HCT116 (cell line): ENCODE measurements around the gene MTCP1. TPM values are rescaled to one million over a fixed set of nuclear protein-coding genes. Genes with fewer than 3 reads are reported as not detected.

Experiments used
- ATAC-seq: fragments of 200-7000 bp; cut with Tn5 transposase; 2 replicates; pipeline ENCODE4 v1.9.1; 2020; ENCODE audit warnings: mild to moderate bottlenecking, moderate library complexity
- BruUV-seq: library from RNA; stranded (reverse); fragments of 400-500 nt; replicated peaks from 2 replicates; lab custom pipeline; 2021; lab: Mats Ljungman, UMichigan
- CTCF ChIA-PET: fragments of 300-600 bp; sonication (Branson Sonifier 250); formaldehyde crosslinking; loops from one replicate; lab custom pipeline; 2021; ENCODE audit warnings: antibody characterized with exemption; lab: Charles Lee
- POLR2A ChIA-PET: fragments of 300-600, 350-600 bp; sonication (Branson Sonifier 250); formaldehyde crosslinking; loops from one replicate; lab custom pipeline; 2021; ENCODE audit warnings: antibody characterized with exemption; lab: Charles Lee
- RAD21 ChIA-PET, 2 experiments: fragments of 300-600 bp; sonication (Branson Sonifier 250); formaldehyde crosslinking; loops; one replicate each; lab custom pipeline; 2023; ENCODE audit warnings: low total read pairs in 2 of 2; ENCODE audit not compliant: uncharacterized antibody in 2 of 2, unreplicated experiment in 2 of 2, low non-redundant PET in 1 of 2; lab: Charles Lee
- DNase-seq: peaks from one replicate; pipeline ENCODE4 v3.0.0-alpha.2; 2010; ENCODE audit warnings: low read depth, low spot score
- H2AFZ ChIP-seq: fragments of 200-600 bp; shearing (Covaris generic), sonication (generic); 2 replicates; pipeline ENCODE4 v1.6.1; 2017; ENCODE audit warnings: low read depth, mixed run types, mixed read lengths, antibody characterized with exemption, low read length; ENCODE audit not compliant: poor library complexity, severe bottlenecking
- H3K27ac ChIP-seq: 2 replicates; pipeline ENCODE4 v1.5.1; 2012; ENCODE audit warnings: low read depth, low read length
- H3K27me3 ChIP-seq: fragments of 200-600 bp; sonication (generic); 2 replicates; pipeline ENCODE4 v1.6.1; 2016; ENCODE audit warnings: mixed run types, low read length, mixed read lengths; ENCODE audit not compliant: insufficient read depth
- H3K36me3 ChIP-seq, 2 experiments: fragments of 200-500 bp in 1 of 2; fragments of 200-600 bp in 1 of 2; sonication (Bioruptor generic) in 1 of 2; sonication (generic) in 1 of 2; 2 replicates each; pipeline versions ENCODE4 v1.5.1 to v1.6.1; 2014 to 2016; ENCODE audit warnings: low read length in 2 of 2, inconsistent platforms in 1 of 2, mixed read lengths in 1 of 2, mixed run types in 1 of 2; ENCODE audit not compliant: insufficient read depth in 2 of 2, control insufficient read depth in 1 of 2
- H3K4me1 ChIP-seq, 2 experiments: fragments of 200-600 bp in 1 of 2; sonication (generic) in 1 of 2; 2 replicates each; pipeline versions ENCODE4 v1.5.1 to v1.6.1; 2012 to 2017; ENCODE audit warnings: low read length in 2 of 2, inconsistent platforms in 1 of 2, mild to moderate bottlenecking in 1 of 2, mixed read lengths in 1 of 2, mixed run types in 1 of 2, moderate library complexity in 1 of 2; ENCODE audit not compliant: insufficient read depth in 2 of 2, control insufficient read depth in 1 of 2
- H3K4me2 ChIP-seq: fragments of 200-600 bp; sonication (generic); 2 replicates; pipeline ENCODE4 v1.6.1; 2017; ENCODE audit warnings: mixed run types, low read length, mixed read lengths
- H3K4me3 ChIP-seq, 2 experiments: fragments of 200-600 bp in 1 of 2; sonication (generic) in 1 of 2; replicated peaks in 1 of 2; 2 replicates each; pipeline ENCODE4 v1.5.1; 2011 to 2016; ENCODE audit warnings: low read length in 2 of 2, control low read depth in 1 of 2, low read depth in 1 of 2, mild to moderate bottlenecking in 1 of 2, mixed read lengths in 1 of 2, mixed run types in 1 of 2
- H3K79me2 ChIP-seq: fragments of 200-600 bp; sonication (generic); 2 replicates; pipeline ENCODE4 v1.6.1; 2017; ENCODE audit warnings: mild to moderate bottlenecking, mixed run types, low read length, moderate library complexity, mixed read lengths; ENCODE audit not compliant: insufficient read depth
- H3K9ac ChIP-seq: fragments of 200-600 bp; sonication (generic); 2 replicates; pipeline ENCODE4 v1.6.1; 2016; ENCODE audit warnings: low read length, mixed read lengths
- H3K9me2 ChIP-seq: fragments of 200-600 bp; sonication (generic), shearing (Covaris generic); 2 replicates; pipeline ENCODE4 v1.6.1; 2017; ENCODE audit warnings: mixed run types, mild to moderate bottlenecking, moderate library complexity; ENCODE audit not compliant: insufficient read depth
- H3K9me3 ChIP-seq, 2 experiments: fragments of 200-500 bp in 1 of 2; fragments of 200-600 bp in 1 of 2; sonication (Bioruptor generic) in 1 of 2; sonication (generic) in 1 of 2; 2 replicates each; pipeline ENCODE4 v1.6.1; 2014 to 2017; ENCODE audit warnings: low read length in 2 of 2, mixed read lengths in 2 of 2, inconsistent platforms in 1 of 2, low read depth in 1 of 2, mild to moderate bottlenecking in 1 of 2, mixed run types in 1 of 2, moderate library complexity in 1 of 2; ENCODE audit not compliant: control insufficient read depth in 1 of 2, insufficient read depth in 1 of 2
- H4K20me1 ChIP-seq: fragments of 200-600 bp; sonication (generic), shearing (Covaris generic); 2 replicates; pipeline ENCODE4 v1.6.1; 2017; ENCODE audit warnings: mixed run types, mild to moderate bottlenecking, moderate library complexity; ENCODE audit not compliant: insufficient read depth
- CEBPB ChIP-seq: IDR thresholded peaks from 2 replicates; pipeline ENCODE4 v1.6.1; 2012; ENCODE audit warnings: low read depth
- EGR1 ChIP-seq: IDR thresholded peaks from 2 replicates; pipeline ENCODE4 v1.6.1; 2012; ENCODE audit warnings: low read depth
- FOSL1 ChIP-seq: IDR thresholded peaks from 2 replicates; pipeline ENCODE4 v1.6.1; 2012; ENCODE audit warnings: low read depth
- POLR2A ChIP-seq: IDR thresholded peaks from 2 replicates; pipeline ENCODE4 v1.7.0; 2011; ENCODE audit warnings: borderline replicate concordance; ENCODE audit not compliant: insufficient read depth, insufficient read length; ENCODE audit errors: extremely low read depth
- POLR2AphosphoS5 ChIP-seq: IDR thresholded peaks from 2 replicates; pipeline ENCODE4 v1.6.1; 2011; ENCODE audit warnings: mild to moderate bottlenecking, low read depth, low read length, moderate library complexity
- RAD21 ChIP-seq: IDR thresholded peaks from 2 replicates; pipeline ENCODE4 v1.6.1; 2012; ENCODE audit warnings: low read depth, mild to moderate bottlenecking
- SIN3A ChIP-seq: IDR thresholded peaks from 2 replicates; pipeline ENCODE4 v1.6.1; 2012; ENCODE audit warnings: low read depth
- TCF7L2 ChIP-seq: IDR thresholded peaks from 2 replicates; pipeline ENCODE4 v1.7.0; 2011; ENCODE audit warnings: borderline replicate concordance, inconsistent platforms; ENCODE audit not compliant: insufficient read depth, insufficient read length; ENCODE audit errors: extremely low read depth
- YY1 ChIP-seq: IDR thresholded peaks from 2 replicates; pipeline ENCODE4 v1.6.1; 2011; ENCODE audit warnings: low read length, low read depth, moderate library complexity, mild to moderate bottlenecking; ENCODE audit not compliant: insufficient replicate concordance; ENCODE audit errors: extremely low read depth
- ZFX ChIP-seq: fragments of 450-650 bp; IDR thresholded peaks from 2 replicates; pipeline ENCODE4 v1.6.1; 2017
- intact Hi-C: fragments of 100-400 bp; cut with micrococcal nuclease; formaldehyde crosslinking; loops from 2 replicates; pipeline ENCODE4 v1.10.0; 2022
- total RNA-seq: library from RNA; stranded (reverse); gene quantifications from one replicate; pipeline ENCODE4 v1.2.1, GENCODE V29; 2021; ENCODE audit not compliant: unreplicated experiment
- TF ChIP-seq, protein P1 (sequence below): IDR thresholded peaks from 2 replicates; pipeline ENCODE4 v1.6.1; 2012
- TF ChIP-seq, protein P2 (sequence below): IDR thresholded peaks from 2 replicates; pipeline ENCODE4 v1.6.1; 2011; ENCODE audit warnings: mild to moderate bottlenecking, low read length, moderate library complexity; ENCODE audit not compliant: insufficient replicate concordance; ENCODE audit errors: extremely low read depth
- TF ChIP-seq, protein P3 (sequence below), 3 experiments: fragments of 200-600 bp in 1 of 3; sonication (generic) in 1 of 3; IDR thresholded peaks in 2 of 3; conservative IDR thresholded peaks in 1 of 3; 2 replicates each; pipeline ENCODE4 v1.5.1; 2012 to 2017; ENCODE audit warnings: low read depth in 2 of 3, low read length in 2 of 3, antibody characterized with exemption in 1 of 3, borderline replicate concordance in 1 of 3, control low read depth in 1 of 3, mild to moderate bottlenecking in 1 of 3, mixed read lengths in 1 of 3, mixed run types in 1 of 3, moderate library complexity in 1 of 3; ENCODE audit not compliant: insufficient read depth in 1 of 3

MTCP1 gene
- total RNA-seq, 1 experiment from 2014 or later = 10.7 TPM

DNA sequence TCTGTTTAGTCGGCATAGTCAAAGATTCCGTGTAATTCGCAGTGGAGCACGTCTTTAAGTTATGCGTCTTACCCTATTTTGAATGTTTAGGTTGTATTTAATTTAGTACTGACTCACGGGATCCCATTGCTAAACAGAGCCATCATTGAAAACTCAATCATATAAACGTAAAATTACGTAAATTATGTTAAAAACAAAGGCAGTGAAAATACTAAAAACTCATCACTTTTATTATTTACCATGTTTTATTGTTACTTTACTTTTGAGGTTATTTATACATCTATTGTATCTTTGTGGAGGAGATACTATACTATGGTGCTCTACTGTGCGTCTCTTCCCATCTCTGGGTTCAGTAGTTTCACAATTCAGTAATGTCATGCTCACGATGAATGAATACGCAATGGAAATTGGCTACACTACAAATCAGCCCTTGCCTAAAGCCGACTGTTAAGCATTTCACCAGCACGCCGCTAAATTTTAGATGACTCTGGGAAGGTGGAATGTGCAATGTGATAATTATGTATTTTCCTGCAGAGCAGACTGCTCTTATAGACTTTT is 43.3 kb downstream of the MTCP1 start:
- H3K27ac ChIP-seq = peak overlapping the region; percentile 95

DNA sequence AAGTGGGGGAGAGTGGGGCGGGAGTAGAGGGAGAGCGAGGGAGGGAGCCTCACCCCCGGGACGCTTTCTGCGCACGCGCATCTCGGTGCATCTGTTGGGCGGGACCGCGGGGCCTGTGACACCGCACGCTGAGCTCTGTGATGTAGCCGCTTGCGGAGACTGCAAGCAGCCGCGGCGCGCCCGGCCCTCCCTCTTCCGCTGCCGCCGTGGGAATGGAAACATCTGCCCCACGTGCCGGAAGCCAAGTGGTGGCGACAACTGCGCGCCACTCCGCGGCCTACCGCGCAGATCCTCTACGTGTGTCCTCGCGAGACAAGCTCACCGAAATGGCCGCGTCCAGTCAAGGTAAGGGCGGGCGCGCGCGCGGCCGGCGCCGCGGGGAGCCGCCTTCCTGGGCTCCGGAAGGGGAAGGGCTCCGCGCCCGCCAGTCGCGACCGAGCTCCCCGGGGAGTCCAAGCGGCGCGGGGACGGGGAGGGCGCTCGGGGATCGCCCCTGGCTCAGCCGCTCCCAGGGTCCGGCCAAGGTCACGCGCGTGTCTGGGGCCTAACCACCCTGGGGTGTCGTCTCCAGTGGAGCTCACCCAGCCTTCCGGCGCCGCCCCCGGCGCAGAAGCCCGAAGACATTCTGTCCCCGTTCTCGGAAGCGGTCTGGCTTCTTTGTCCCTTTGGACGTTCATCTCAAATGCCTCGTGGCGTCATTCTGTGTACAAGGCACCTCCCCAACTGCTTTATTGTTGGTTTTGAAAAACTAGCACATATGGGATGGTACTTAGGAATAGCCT is 44.0 kb downstream of the MTCP1 start, which contains the start of gene FUNDC2:
Gene FUNDC2, plus strand, starts transcription at position 118 of the 782 bp plus-strand sequence. Its CDS starts 95 bp downstream, at position 213.
- RAD21 ChIA-PET = no interaction called here
- DNase-seq = peak; percentile 86
- peak; percentile 88 for ATAC-seq
- CTCF ChIA-PET = interaction anchor here (0.7 to 1.0 kb wide), 2 partner anchors 30 to 109 kb away, joined by 3 read pairs; no protein-coding TSS in a partner anchor
- Histone ChIP-seq H3K9me3 (no peaks in the 10 kb centered on the region), H3K4me1 (peaks cover 8 to 19% of the 10 kb centered on the region in 2 experiments), H3K4me2 (peak within 1 kb of the TSS; percentile 78), H2AFZ (no peak within 1 kb of the TSS), H4K20me1 (no peaks in the 10 kb centered on the region), H3K27ac (peak within 1 kb of the TSS; percentile 95), H3K9ac (peak within 1 kb of the TSS; percentile 80), H3K27me3 (no peaks in the 10 kb centered on the region), H3K9me2 (no peaks in the 10 kb centered on the region), H3K79me2 (peaks cover 13% of the 10 kb centered on the region; the same call in 1 of the 2 replicates), H3K36me3 (no peaks in the 10 kb centered on the region), H3K4me3 (peak within 1 kb of the TSS; percentile 69 to 70)
- no TSS peak for BruUV-seq
- intact Hi-C loops = loop anchor here (2.0 kb wide), 1 partner anchor 44 kb away; the partner anchor contains the start of genes BRCC3, CMC4 and MTCP1
- POLR2A ChIA-PET = interaction anchor here (1.0 to 1.4 kb wide), 2 partner anchors 10 to 36 kb away, joined by 3 to 6 read pairs; no protein-coding TSS in a partner anchor
- TF ChIP-seq, protein P1, sequence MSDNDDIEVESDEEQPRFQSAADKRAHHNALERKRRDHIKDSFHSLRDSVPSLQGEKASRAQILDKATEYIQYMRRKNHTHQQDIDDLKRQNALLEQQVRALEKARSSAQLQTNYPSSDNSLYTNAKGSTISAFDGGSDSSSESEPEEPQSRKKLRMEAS = peak; percentile 91
- no peak for TF ChIP-seq CEBPB
- no peak for TF ChIP-seq FOSL1
- TF ChIP-seq EGR1 = no peak
- TF ChIP-seq, protein P2, sequence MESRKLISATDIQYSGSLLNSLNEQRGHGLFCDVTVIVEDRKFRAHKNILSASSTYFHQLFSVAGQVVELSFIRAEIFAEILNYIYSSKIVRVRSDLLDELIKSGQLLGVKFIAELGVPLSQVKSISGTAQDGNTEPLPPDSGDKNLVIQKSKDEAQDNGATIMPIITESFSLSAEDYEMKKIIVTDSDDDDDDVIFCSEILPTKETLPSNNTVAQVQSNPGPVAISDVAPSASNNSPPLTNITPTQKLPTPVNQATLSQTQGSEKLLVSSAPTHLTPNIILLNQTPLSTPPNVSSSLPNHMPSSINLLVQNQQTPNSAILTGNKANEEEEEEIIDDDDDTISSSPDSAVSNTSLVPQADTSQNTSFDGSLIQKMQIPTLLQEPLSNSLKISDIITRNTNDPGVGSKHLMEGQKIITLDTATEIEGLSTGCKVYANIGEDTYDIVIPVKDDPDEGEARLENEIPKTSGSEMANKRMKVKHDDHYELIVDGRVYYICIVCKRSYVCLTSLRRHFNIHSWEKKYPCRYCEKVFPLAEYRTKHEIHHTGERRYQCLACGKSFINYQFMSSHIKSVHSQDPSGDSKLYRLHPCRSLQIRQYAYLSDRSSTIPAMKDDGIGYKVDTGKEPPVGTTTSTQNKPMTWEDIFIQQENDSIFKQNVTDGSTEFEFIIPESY = peak; percentile 90
- TF ChIP-seq, protein P3, sequence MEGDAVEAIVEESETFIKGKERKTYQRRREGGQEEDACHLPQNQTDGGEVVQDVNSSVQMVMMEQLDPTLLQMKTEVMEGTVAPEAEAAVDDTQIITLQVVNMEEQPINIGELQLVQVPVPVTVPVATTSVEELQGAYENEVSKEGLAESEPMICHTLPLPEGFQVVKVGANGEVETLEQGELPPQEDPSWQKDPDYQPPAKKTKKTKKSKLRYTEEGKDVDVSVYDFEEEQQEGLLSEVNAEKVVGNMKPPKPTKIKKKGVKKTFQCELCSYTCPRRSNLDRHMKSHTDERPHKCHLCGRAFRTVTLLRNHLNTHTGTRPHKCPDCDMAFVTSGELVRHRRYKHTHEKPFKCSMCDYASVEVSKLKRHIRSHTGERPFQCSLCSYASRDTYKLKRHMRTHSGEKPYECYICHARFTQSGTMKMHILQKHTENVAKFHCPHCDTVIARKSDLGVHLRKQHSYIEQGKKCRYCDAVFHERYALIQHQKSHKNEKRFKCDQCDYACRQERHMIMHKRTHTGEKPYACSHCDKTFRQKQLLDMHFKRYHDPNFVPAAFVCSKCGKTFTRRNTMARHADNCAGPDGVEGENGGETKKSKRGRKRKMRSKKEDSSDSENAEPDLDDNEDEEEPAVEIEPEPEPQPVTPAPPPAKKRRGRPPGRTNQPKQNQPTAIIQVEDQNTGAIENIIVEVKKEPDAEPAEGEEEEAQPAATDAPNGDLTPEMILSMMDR (IDR thresholded peaks at IDR 0.05 in 2 of 3, conservative IDR thresholded peaks at IDR 0.05 in 1 of 3; ENCODE audit: borderline replicate concordance in 1 of 3, insufficient read depth in 1 of 3, low read depth in 2 of 3, low read length in 2 of 3) = no peak
- TF ChIP-seq POLR2A = peak; percentile 58
- peak; percentile 94 for TF ChIP-seq TCF7L2
- TF ChIP-seq POLR2AphosphoS5 = peak; percentile 81
- no peak for TF ChIP-seq RAD21
- TF ChIP-seq YY1 = peak; percentile 84
- peak; percentile 47; the same call in 1 of the 2 replicates for TF ChIP-seq ZFX

More for the DNA sequence above, 43.3 kb downstream of the MTCP1 start:
- no peaks in the 10 kb centered on the region for H3K9me3 ChIP-seq
- peaks cover 8 to 19% of the 10 kb centered on the region in 2 experiments for H3K4me1 ChIP-seq
- peak overlapping the region; percentile 69 to 70 for H3K4me3 ChIP-seq
- H3K27me3 ChIP-seq = no peaks in the 10 kb centered on the region
- intact Hi-C loops = loop anchor here (2.0 kb wide), 1 partner anchor 43 kb away; the partner anchor contains the start of genes BRCC3, CMC4 and MTCP1
- H3K4me2 ChIP-seq = peak overlapping the region; percentile 78
- H3K36me3 ChIP-seq = no peaks in the 10 kb centered on the region
- TF ChIP-seq CEBPB (no peak), SIN3A (0 out of 2 replicates have a peak, but pooled peaks have one; percentile 12)
- POLR2A ChIA-PET = interaction anchor here (1.4 kb wide), 1 partner anchor 11 kb away, joined by 6 read pairs; no protein-coding TSS in a partner anchor
- BruUV-seq = TSS peak; percentile 73
- H3K9me2 ChIP-seq = no peaks in the 10 kb centered on the region
- H4K20me1 ChIP-seq = no peaks in the 10 kb centered on the region
- peaks cover 13% of the 10 kb centered on the region; the same call in 1 of the 2 replicates for H3K79me2 ChIP-seq
- peak; percentile 23 for DNase-seq
- CTCF ChIA-PET = no interaction called here
- H2AFZ ChIP-seq = no peak overlapping the region
- H3K9ac ChIP-seq = peak overlapping the region; percentile 80
- RAD21 ChIA-PET = no interaction called here
- no peak for ATAC-seq
